HepG2 (cell line): ENCODE measurements around the gene LANCL2. TPM values are rescaled to one million over a fixed set of nuclear protein-coding genes. Genes with fewer than 3 reads are reported as not detected.

ENCODE experiments used
- ATAC-seq: fragments of 200-7000 bp; cut with Tn5 transposase; 3 replicates; pipeline ENCODE4 v1.9.1; 2020; ENCODE audit warnings: mild to moderate bottlenecking, moderate library complexity
- BruUV-seq: library from RNA; stranded (reverse); fragments of 400-500 nt; replicated peaks from 2 replicates; lab custom pipeline; 2021; lab: Mats Ljungman, UMichigan
- CTCF ChIA-PET: fragments of 300-600 bp; formaldehyde crosslinking; extraction: SDS; loops from one replicate; lab custom pipeline; 2021; ENCODE audit warnings: low total read pairs, inconsistent platforms, low intra/inter-chr PET ratio; lab: Yijun Ruan, JAX
- POLR2A ChIA-PET: fragments of 350-600 bp; sonication (Branson Sonifier 250); formaldehyde crosslinking; loops from one replicate; lab custom pipeline; 2020; ENCODE audit warnings: antibody characterized with exemption, inconsistent platforms; lab: Yijun Ruan, JAX
- DNase-seq: peaks from one replicate; pipeline ENCODE4 v3.0.0-alpha.2; 2015; ENCODE audit warnings: low spot score
- FAIRE-seq: peaks from 3 replicates; lab custom pipeline; 2011; peaks lifted over from hg19 to GRCh38; lab: Jason Lieb, UNC
- H2AFZ ChIP-seq: one replicate; pipeline ENCODE4 v1.6.1; 2011; ENCODE audit warnings: low read length, inconsistent platforms
- H3K27ac ChIP-seq: fragments of 300-600 bp; 3 replicates; pipeline ENCODE4 v1.8.0; 2011; ENCODE audit warnings: mixed run types, mild to moderate bottlenecking, mixed read lengths, low read length, inconsistent platforms; ENCODE audit not compliant: insufficient read depth; ENCODE audit errors: extremely low read length
- H3K27me3 ChIP-seq, 2 experiments: fragments of 200-600 bp in 1 of 2; 2 replicates in 1 of 2; 3 replicates in 1 of 2; pipeline versions ENCODE4 v1.6.0 to v1.8.0; 2011; ENCODE audit warnings: low read length in 2 of 2, mild to moderate bottlenecking in 2 of 2, moderate library complexity in 2 of 2, inconsistent platforms in 1 of 2; ENCODE audit not compliant: insufficient read depth in 2 of 2, control insufficient read depth in 1 of 2
- H3K36me3 ChIP-seq, 2 experiments: fragments of 200-600 bp in 1 of 2; replicated peaks in 1 of 2; 2 replicates in 1 of 2; 3 replicates in 1 of 2; pipeline versions ENCODE4 v1.5.1 to v1.8.0; 2011; ENCODE audit warnings: low read length in 2 of 2, inconsistent platforms in 1 of 2; ENCODE audit not compliant: insufficient read depth in 2 of 2, control insufficient read depth in 1 of 2
- H3K4me1 ChIP-seq: 2 replicates; pipeline ENCODE4 v1.5.1; 2012; ENCODE audit warnings: low read length, inconsistent platforms; ENCODE audit not compliant: insufficient read depth
- H3K4me2 ChIP-seq: 2 replicates; pipeline ENCODE4 v1.6.0; 2011; ENCODE audit warnings: low read depth, low read length, inconsistent platforms
- H3K4me3 ChIP-seq, 3 experiments: fragments of 200-600 bp in 1 of 3; sonication (generic), shearing (Covaris generic) in 1 of 3; replicated peaks in 1 of 3; 2 replicates each; pipeline ENCODE4 v1.5.1; 2011 to 2016; ENCODE audit warnings: low read length in 3 of 3, inconsistent platforms in 2 of 3, low read depth in 2 of 3, mild to moderate bottlenecking in 2 of 3, control low read depth in 1 of 3, mixed read lengths in 1 of 3; ENCODE audit not compliant: insufficient read depth in 1 of 3
- H3K79me2 ChIP-seq: one replicate; pipeline ENCODE4 v1.6.1; 2011; ENCODE audit warnings: low read length, inconsistent platforms; ENCODE audit not compliant: insufficient read depth
- H3K9ac ChIP-seq: 2 replicates; pipeline ENCODE4 v1.6.0; 2011; ENCODE audit warnings: mild to moderate bottlenecking, low read depth, low read length, inconsistent platforms; ENCODE audit not compliant: insufficient read depth
- H3K9me3 ChIP-seq: 2 replicates; pipeline ENCODE4 v1.5.1; 2012; ENCODE audit warnings: mild to moderate bottlenecking, low read length
- H4K20me1 ChIP-seq: 2 replicates; pipeline ENCODE4 v1.6.0; 2011; ENCODE audit warnings: inconsistent platforms, mild to moderate bottlenecking, low read length, moderate library complexity; ENCODE audit not compliant: insufficient read depth
- BHLHE40 ChIP-seq: IDR thresholded peaks from 2 replicates; pipeline ENCODE4 v1.6.1; 2011; ENCODE audit warnings: low read length, improper control_type of control experiment
- DNMT1 ChIP-seq: sonication (generic); formaldehyde crosslinking; IDR thresholded peaks from 2 replicates; pipeline ENCODE4 v1.5.1; 2020; ENCODE audit warnings: mild to moderate bottlenecking, missing genetic modification reagents
- ELF1 ChIP-seq: sonication (generic); formaldehyde crosslinking; IDR thresholded peaks from 2 replicates; pipeline ENCODE4 v1.4.0; 2020; ENCODE audit warnings: missing genetic modification reagents
- FOXP4 ChIP-seq: sonication (generic); formaldehyde crosslinking; IDR thresholded peaks from 2 replicates; pipeline ENCODE4 v1.4.0; 2020; ENCODE audit warnings: missing genetic modification reagents
- HCFC1 ChIP-seq: fragments of 150-350 bp; IDR thresholded peaks from 2 replicates; pipeline ENCODE4 v1.6.1; 2014; ENCODE audit warnings: low read depth, low read length
- MXI1 ChIP-seq: IDR thresholded peaks from 3 replicates; pipeline ENCODE4 v1.6.1; 2012; ENCODE audit warnings: low read depth, low read length, inconsistent platforms, borderline replicate concordance
- MZF1 ChIP-seq: sonication (generic); formaldehyde crosslinking; IDR thresholded peaks from 2 replicates; pipeline ENCODE4 v1.8.1; 2023; ENCODE audit warnings: mild to moderate bottlenecking, missing genetic modification reagents, borderline replicate concordance
- SYNCRIP ChIP-seq: fragments of 200-400 bp; formaldehyde crosslinking; IDR thresholded peaks from 2 replicates; pipeline ENCODE4 v1.6.1; 2018; ENCODE audit warnings: mild to moderate bottlenecking, low read depth, low read length; ENCODE audit not compliant: insufficient read depth
- TOPORS ChIP-seq: sonication (generic); formaldehyde crosslinking; IDR thresholded peaks from 2 replicates; pipeline ENCODE4 v1.8.0; 2023; ENCODE audit warnings: mild to moderate bottlenecking, missing genetic modification reagents
- ZNF484 ChIP-seq: sonication (generic); formaldehyde crosslinking; IDR thresholded peaks from 2 replicates; pipeline ENCODE4 v1.5.1; 2020; ENCODE audit warnings: mild to moderate bottlenecking, low read depth, missing genetic modification reagents, borderline replicate concordance
- WGBS: methylation state at CpG from one replicate; pipeline ENCODE4 v1.1.6; 2017; ENCODE audit warnings: low lambda C conversion rate; 5-methylcytosine and 5-hydroxymethylcytosine counted together
- in situ Hi-C: cut with HindIII; loops from 2 replicates; pipeline ENCODE4 v1.10.0; 2017; ENCODE audit warnings: low pct_unique_long_range_greater_than_20kb; ENCODE audit not compliant: extremely low pct_ligation_motif_present
- intact Hi-C: fragments of 100-400 bp; cut with micrococcal nuclease; formaldehyde crosslinking; loops from one replicate; pipeline ENCODE4 v1.10.0; 2022; ENCODE audit not compliant: unreplicated experiment
- polyA plus RNA-seq, 8 experiments: library from polyadenylated mRNA; depleted of rRNA in 3 of 8; stranded (reverse) in 7 of 8; unstranded in 1 of 8; fragments of >200 nt; fragmentation: Illumina TruSeq in 4 of 8; extraction: Trizol in 4 of 8; gene quantifications; 2 replicates each; pipeline versions ENCODE4 v1.2.1 to v1.2.3, GENCODE V29; 2011 to 2016; ENCODE audit warnings: low read depth in 4 of 8, missing spikeins in 1 of 8, mixed read lengths in 1 of 8; ENCODE audit not compliant: insufficient read depth in 1 of 8
- total RNA-seq, 5 experiments: library from RNA; depleted of rRNA; stranded (reverse); fragments of >200 nt; fragmentation: Illumina TruSeq; extraction: Trizol; gene quantifications; 2 replicates each; pipeline ENCODE4 v1.2.3, GENCODE V29; 2016; ENCODE audit warnings: low read depth in 1 of 5
- TF ChIP-seq, protein P1 (sequence below): sonication (generic); formaldehyde crosslinking; IDR thresholded peaks from 2 replicates; pipeline ENCODE4 v1.5.0; 2020; ENCODE audit warnings: mild to moderate bottlenecking, missing genetic modification reagents

Gene LANCL2
- total and polyA plus RNA-seq, 2 of the 13 experiments (the other 11 are each of a cell fraction or from before 2014, with no cell fraction given) = 10.0 to 13.8 TPM

DNA sequence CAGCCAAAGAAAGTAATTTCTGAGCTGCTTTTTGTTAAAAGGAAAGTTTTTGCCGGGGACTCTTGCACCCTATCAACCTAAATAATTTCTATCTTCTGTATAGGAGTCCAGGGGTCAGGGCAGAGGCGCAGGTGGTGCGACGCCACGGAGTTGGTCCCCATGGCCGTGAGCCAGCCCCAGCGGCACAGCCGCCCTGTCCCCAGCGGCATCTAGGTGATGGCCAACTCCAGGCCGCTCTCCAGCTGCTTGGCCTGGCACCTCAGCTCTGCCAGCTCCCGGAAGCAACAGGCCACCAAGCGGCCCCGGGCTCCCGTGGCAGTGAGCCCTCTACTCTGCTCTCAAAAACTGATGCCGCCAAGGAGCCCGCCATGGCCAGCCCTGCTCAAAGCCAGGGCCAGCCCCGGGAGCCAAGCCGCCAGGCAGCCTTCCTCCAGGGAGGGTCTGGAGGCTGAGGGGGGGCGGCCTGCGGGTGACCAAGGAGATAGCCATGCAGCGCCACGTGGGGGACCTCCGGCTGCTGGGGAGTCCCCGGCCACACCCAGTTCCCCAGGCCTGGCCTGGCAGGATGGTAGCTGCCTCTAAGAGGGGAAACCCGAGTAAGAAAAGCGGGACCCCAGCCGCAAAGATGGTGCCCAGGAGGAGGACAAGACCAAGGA lies 22.8 kb upstream of the LANCL2 start:
- Histone ChIP-seq H3K9me3 (no peaks in the 10 kb centered on the region), H3K27me3 (no peaks in the 10 kb centered on the region), H2AFZ (no peak overlapping the region), H3K4me3 (no peak overlapping the region), H3K79me2 (no peaks in the 10 kb centered on the region)
- no peak for TF ChIP-seq SYNCRIP
- TF ChIP-seq, protein P1, sequence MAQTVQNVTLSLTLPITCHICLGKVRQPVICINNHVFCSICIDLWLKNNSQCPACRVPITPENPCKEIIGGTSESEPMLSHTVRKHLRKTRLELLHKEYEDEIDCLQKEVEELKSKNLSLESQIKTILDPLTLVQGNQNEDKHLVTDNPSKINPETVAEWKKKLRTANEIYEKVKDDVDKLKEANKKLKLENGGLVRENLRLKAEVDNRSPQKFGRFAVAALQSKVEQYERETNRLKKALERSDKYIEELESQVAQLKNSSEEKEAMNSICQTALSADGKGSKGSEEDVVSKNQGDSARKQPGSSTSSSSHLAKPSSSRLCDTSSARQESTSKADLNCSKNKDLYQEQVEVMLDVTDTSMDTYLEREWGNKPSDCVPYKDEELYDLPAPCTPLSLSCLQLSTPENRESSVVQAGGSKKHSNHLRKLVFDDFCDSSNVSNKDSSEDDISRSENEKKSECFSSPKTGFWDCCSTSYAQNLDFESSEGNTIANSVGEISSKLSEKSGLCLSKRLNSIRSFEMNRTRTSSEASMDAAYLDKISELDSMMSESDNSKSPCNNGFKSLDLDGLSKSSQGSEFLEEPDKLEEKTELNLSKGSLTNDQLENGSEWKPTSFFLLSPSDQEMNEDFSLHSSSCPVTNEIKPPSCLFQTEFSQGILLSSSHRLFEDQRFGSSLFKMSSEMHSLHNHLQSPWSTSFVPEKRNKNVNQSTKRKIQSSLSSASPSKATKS (CRISPR knock-in tag) = no peak
- TF ChIP-seq, all 625 proteins: peak for 0
- ATAC-seq (no peak), DNase-seq (no peak), FAIRE-seq (no peak)
- no peak overlapping the region for H3K4me2 ChIP-seq
- no TSS peak for BruUV-seq
- POLR2A ChIA-PET = no interaction called here
- no peaks in the 10 kb centered on the region for H3K4me1 ChIP-seq
- H4K20me1 ChIP-seq = no peaks in the 10 kb centered on the region
- intact Hi-C loops = loop anchor here (10.0 kb wide), 1 partner anchor 58 kb away; no protein-coding TSS in a partner anchor
- H3K36me3 ChIP-seq = no peaks in the 10 kb centered on the region
- no peak overlapping the region for H3K27ac ChIP-seq
- H3K9ac ChIP-seq = no peak overlapping the region
- 73% methylated on average over 12 of the region's 27 CpGs for WGBS
- CTCF ChIA-PET = no interaction called here
- in situ Hi-C loops = no loop called here

DNA sequence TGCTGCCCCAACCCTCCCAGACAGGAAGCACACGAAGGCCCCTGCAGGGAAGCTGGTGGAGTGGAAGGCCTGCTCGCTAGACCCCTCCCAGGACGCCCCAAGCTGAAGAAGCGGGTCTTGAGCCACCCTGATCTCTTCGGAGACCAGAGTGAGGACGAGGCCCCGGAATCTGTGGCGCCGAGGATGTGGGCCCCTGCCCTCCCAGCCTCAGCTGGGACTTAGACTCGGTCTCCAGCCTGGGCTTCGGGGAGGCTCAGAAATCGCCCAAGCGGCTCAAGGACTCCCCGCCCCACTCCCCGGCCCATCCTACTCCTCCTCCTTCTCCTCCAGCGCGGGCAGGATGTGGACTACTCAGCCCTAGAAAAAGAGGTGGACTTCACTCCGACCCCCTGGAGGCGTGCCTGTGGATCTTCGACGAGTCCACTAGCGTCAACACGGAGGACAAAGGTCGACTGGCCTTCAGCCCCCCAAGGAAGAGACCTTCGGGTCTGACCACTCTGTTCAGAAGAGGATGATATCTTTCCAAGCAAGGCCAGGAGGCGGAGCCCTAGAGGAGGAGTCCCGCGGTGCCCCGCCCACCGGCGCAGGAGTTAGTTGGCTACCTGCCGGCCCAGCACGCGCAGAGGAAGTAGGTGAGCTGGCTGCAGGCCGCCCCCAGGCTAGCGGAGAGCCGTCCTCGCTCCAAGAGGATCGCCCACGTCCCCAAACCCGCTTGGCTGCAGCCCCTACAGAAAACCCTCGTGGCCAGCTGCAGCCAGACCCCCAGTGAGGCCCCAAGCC lies 21.9 kb upstream of the LANCL2 start:
- BruUV-seq = no TSS peak
- Histone ChIP-seq H3K9ac (no peak overlapping the region), H4K20me1 (no peaks in the 10 kb centered on the region), H3K4me1 (no peaks in the 10 kb centered on the region), H2AFZ (no peak overlapping the region), H3K27me3 (no peaks in the 10 kb centered on the region), H3K4me2 (no peak overlapping the region), H3K4me3 (no peak overlapping the region), H3K36me3 (no peaks in the 10 kb centered on the region), H3K79me2 (no peaks in the 10 kb centered on the region), H3K27ac (no peak overlapping the region), H3K9me3 (no peaks in the 10 kb centered on the region)
- POLR2A ChIA-PET = no interaction called here
- in situ Hi-C loops (no loop called here), intact Hi-C loops (loop anchor here (10.0 kb wide), 1 partner anchor 58 kb away; no protein-coding TSS in a partner anchor)
- ATAC-seq = no peak
- CTCF ChIA-PET = no interaction called here
- WGBS = 18% methylated on average over 9 of the region's 42 CpGs
- DNase-seq = no peak
- no peak for FAIRE-seq
- TF ChIP-seq HCFC1 (no peak), DNMT1 (CRISPR knock-in tag) (no peak), FOXP4 (CRISPR knock-in tag) (no peak), MZF1 (no peak), ELF1 (CRISPR knock-in tag) (no peak), BHLHE40 (no peak), MXI1 (no peak), TOPORS (CRISPR knock-in tag) (no peak), ZNF484 (CRISPR knock-in tag) (no peak)
